Peyer's patch (tissue), 4 donors: ENCODE results near the gene NCMAP. TPM values are rescaled to one million over a fixed set of nuclear protein-coding genes. Genes with fewer than 3 reads are reported as not detected.

Source experiments
- DNase-seq, 3 donors: peaks; one replicate each; pipeline ENCODE4 v3.0.0-alpha.2; 2017 to 2019
- H3K27ac ChIP-seq, 4 donors: fragments of 200-600 bp; sonication (generic); one replicate each; pipeline ENCODE4 v1.5.1; 2016 to 2019
- H3K27me3 ChIP-seq, 2 donors: fragments of 200-600 bp; sonication (generic); one replicate each; pipeline ENCODE4 v1.5.1; 2019
- H3K36me3 ChIP-seq, 3 donors: fragments of 200-600 bp; sonication (generic); one replicate each; pipeline ENCODE4 v1.5.1; 2016 to 2019
- H3K4me1 ChIP-seq, 4 donors: fragments of 200-600 bp; sonication (generic); one replicate each; pipeline ENCODE4 v1.5.1; 2016 to 2019
- H3K4me3 ChIP-seq, 4 donors: fragments of 200-600 bp; sonication (generic); 1 replicate in 3 of 4; 2 replicates in 1 of 4; pipeline ENCODE4 v1.5.1; 2016 to 2019; ENCODE audit warnings: mild to moderate bottlenecking in 1 of 4
- H3K9me3 ChIP-seq, 4 donors: fragments of 200-600 bp; sonication (generic); one replicate each; pipeline ENCODE4 v1.5.1; 2016 to 2019; ENCODE audit warnings: mild to moderate bottlenecking in 1 of 4
- CTCF ChIP-seq, 6 experiments: fragments of 450-650 bp in 4 of 6; fragments of 200-600 bp in 2 of 6; sonication (generic) in 1 of 6; IDR thresholded peaks; one replicate each; pipeline ENCODE4 v1.5.1; 2017 to 2019; ENCODE audit warnings: antibody characterized with exemption in 6 of 6, mild to moderate bottlenecking in 3 of 6, moderate library complexity in 1 of 6
- POLR2A ChIP-seq, 2 donors: fragments of 450-650 bp; IDR thresholded peaks; one replicate each; pipeline ENCODE4 v1.5.1; 2017; ENCODE audit warnings: antibody characterized with exemption in 2 of 2, mild to moderate bottlenecking in 2 of 2, moderate library complexity in 2 of 2
- total RNA-seq, 4 donors: library from RNA; depleted of rRNA; stranded (reverse); fragments of >200 nt; gene quantifications; one replicate each; pipeline ENCODE4 v1.1.0, GENCODE V29; 2016

Gene NCMAP
- total RNA-seq, 4 donors from 2014 or later, result 1.6 to 9.5 (median 4.2) TPM

GRCh38 chr1:24540906-24541710 lies 14.8 kb upstream of the NCMAP start:
- peak in 2 of 3 donors; percentile 37 to 87 for DNase-seq
- TF ChIP-seq CTCF (IDR thresholded peaks at IDR 0.05) (no peak), POLR2A (IDR thresholded peaks at IDR 0.05) (no peak)
- Histone ChIP-seq H3K27me3 (no peaks in the 10 kb centered on the region), H3K4me3 (no peak overlapping the region), H3K36me3 (no peaks in the 10 kb centered on the region), H3K27ac (peak overlapping the region in 3 of 4 donors; percentile 31 to 78 (median 66)), H3K9me3 (no peaks in the 10 kb centered on the region), H3K4me1 (peaks cover 0 to 28% (median 11%) of the 10 kb centered on the region in 4 donors)

- no peaks in the 10 kb centered on the region for H3K9me3 ChIP-seq
- H3K27ac ChIP-seq, result peak overlapping the region in 3 of 4 donors; percentile 31 to 78 (median 66)
- H3K4me3 ChIP-seq, result no peak overlapping the region
- peaks cover 0 to 25% (median 8%) of the 10 kb centered on the region in 4 donors for H3K4me1 ChIP-seq
- H3K27me3 ChIP-seq, result no peaks in the 10 kb centered on the region
- TF ChIP-seq CTCF (IDR thresholded peaks at IDR 0.05) (peak in 4 of 6 experiments; percentile 49 to 82 (median 73)), POLR2A (IDR thresholded peaks at IDR 0.05) (no peak)
- DNase-seq, result peak in 2 of 3 donors; percentile 62 to 68
- H3K36me3 ChIP-seq, result no peaks in the 10 kb centered on the region
Observed at GRCh38 chr1:24541711-24542346, 14.1 kb upstream of the NCMAP start.

- no peak overlapping the region for H3K27ac ChIP-seq
- DNase-seq, result no peak
- H3K4me3 ChIP-seq, result no peak overlapping the region
- peaks cover 0 to 20% (median 8%) of the 10 kb centered on the region in 4 donors for H3K4me1 ChIP-seq
- H3K27me3 ChIP-seq, result no peaks in the 10 kb centered on the region
- H3K36me3 ChIP-seq, result no peaks in the 10 kb centered on the region
- H3K9me3 ChIP-seq, result no peaks in the 10 kb centered on the region
- no peak for TF ChIP-seq POLR2A (IDR thresholded peaks at IDR 0.05)
- TF ChIP-seq CTCF (IDR thresholded peaks at IDR 0.05), result no peak
Observed at GRCh38 chr1:24544239-24544638, 11.6 kb upstream of the NCMAP start.

- Histone ChIP-seq H3K36me3 (no peaks in the 10 kb centered on the region), H3K4me1 (peaks cover 0 to 13% (median 3%) of the 10 kb centered on the region in 4 donors), H3K27ac (no peak overlapping the region), H3K27me3 (no peaks in the 10 kb centered on the region), H3K4me3 (no peak overlapping the region), H3K9me3 (no peaks in the 10 kb centered on the region)
- DNase-seq, result no peak
- TF ChIP-seq POLR2A (IDR thresholded peaks at IDR 0.05) (no peak), CTCF (IDR thresholded peaks at IDR 0.05) (no peak)
Observed at GRCh38 chr1:24545662-24546061, 10.2 kb upstream of the NCMAP start.

GRCh38 chr1:24547195-24547594 lies 8.7 kb upstream of the NCMAP start:
- H3K9me3 ChIP-seq, result no peaks in the 10 kb centered on the region
- no peaks in the 10 kb centered on the region for H3K36me3 ChIP-seq
- H3K27me3 ChIP-seq, result no peaks in the 10 kb centered on the region
- no peak overlapping the region for H3K4me3 ChIP-seq
- H3K27ac ChIP-seq, result no peak overlapping the region
- no peak for DNase-seq
- no peak for TF ChIP-seq CTCF (IDR thresholded peaks at IDR 0.05)
- H3K4me1 ChIP-seq, result peaks cover 0 to 6% (median 0%) of the 10 kb centered on the region in 4 donors
